Right lobe of liver (tissue), 6 donors: ENCODE data around the gene GJB5. TPM values are rescaled to one million over a fixed set of nuclear protein-coding genes. Genes with fewer than 3 reads are reported as not detected.

Experiments
- ATAC-seq, 4 donors: fragments of 200-7000 bp; cut with Tn5 transposase; one replicate each; pipeline ENCODE4 v1.9.1; 2020; ENCODE audit warnings: mild to moderate bottlenecking in 4 of 4, moderate library complexity in 4 of 4
- DNase-seq, 3 donors: peaks; one replicate each; pipeline ENCODE4 v3.0.0-alpha.2; 2020
- H3K27ac ChIP-seq, 3 donors: fragments of 200-600 bp; one replicate each; pipeline ENCODE4 v1.8.0; 2022
- H3K27me3 ChIP-seq, 2 donors: fragments of 200-600 bp; one replicate each; pipeline ENCODE4 v1.8.0; 2022
- H3K36me3 ChIP-seq, 4 donors: fragments of 200-600 bp; sonication (generic) in 1 of 4; one replicate each; pipeline versions ENCODE4 v1.5.1 to v1.8.0; 2017 to 2022; ENCODE audit warnings: control low read depth in 1 of 4
- H3K4me1 ChIP-seq, 4 donors: fragments of 200-600 bp; sonication (generic) in 1 of 4; one replicate each; pipeline versions ENCODE4 v1.5.1 to v1.8.0; 2017 to 2022; ENCODE audit warnings: control low read depth in 1 of 4
- H3K4me3 ChIP-seq, 3 donors: fragments of 200-600 bp; one replicate each; pipeline ENCODE4 v1.8.0; 2022
- H3K9me3 ChIP-seq, 4 donors: fragments of 200-600 bp; sonication (generic) in 1 of 4; one replicate each; pipeline versions ENCODE4 v1.5.1 to v1.8.0; 2017 to 2022; ENCODE audit warnings: control low read depth in 1 of 4
- CTCF ChIP-seq, 4 donors: fragments of 200-600 bp in 3 of 4; fragments of 450-650 bp in 1 of 4; IDR thresholded peaks; one replicate each; pipeline versions ENCODE4 v1.5.1 to v1.8.0; 2016 to 2022; ENCODE audit warnings: antibody characterized with exemption in 4 of 4, mild to moderate bottlenecking in 2 of 4
- POLR2A ChIP-seq: fragments of 450-650 bp; IDR thresholded peaks from one replicate; pipeline ENCODE4 v1.6.1; 2017; ENCODE audit warnings: antibody characterized with exemption, mild to moderate bottlenecking
- WGBS: methylation state at CpG from one replicate; pipeline ENCODE4 v1.1.6; 2018; ENCODE audit warnings: low coverage, low lambda C conversion rate; ENCODE audit not compliant: insufficient coverage; ENCODE audit errors: missing lambda C conversion rate; 5-methylcytosine and 5-hydroxymethylcytosine counted together
- intact Hi-C, 2 donors: fragments of 100-400 bp; cut with DNase I; formaldehyde crosslinking; loops; one replicate each; pipeline versions ENCODE4 v1.11.2 to v1.14.1; 2022
- long read RNA-seq: library from polyadenylated mRNA; unstranded; transcript quantifications from one replicate; pipeline ENCODE4 v2.0.0, GENCODE V29; 2019
- total RNA-seq, 6 experiments: library from RNA; depleted of rRNA in 2 of 6; stranded (reverse); fragments of >200 nt in 2 of 6; fragmentation: NEBNext Ultra II Directional in 3 of 6; extraction: Animal tissue kit (Norgen Biotek cat#: 25700) in 3 of 6; gene quantifications; one replicate each; pipeline versions ENCODE4 v1.1.0 to v1.2.4, GENCODE V29; 2016 to 2023
- donor health status: DM: no; HTN: yes; CAD: no.
- donor health status: DM: no; HTN: no; CAD: no.
- donor health status: DM: no; HTN: no; CAD: no.
- donor health status: DM: no; HTN: yes; CAD: no.
- donor health status: DM: no; HTN: yes; CAD: no.

Gene GJB5
- not detected for total RNA-seq
- long read RNA-seq = 0 reads

GRCh38 chr1:34754964-34755637 is at the start of gene GJB5:
Gene GJB5 (plus strand): TSS chr1:34755047. CDS start chr1:34757331, 2,284 bp downstream.
- 57% methylated on average over 6 of the region's 13 CpGs for WGBS
- H3K9me3 ChIP-seq = no peaks in the 10 kb centered on the region
- H3K27ac ChIP-seq = no peak within 1 kb of the TSS
- no peak for DNase-seq
- H3K4me1 ChIP-seq = no peaks in the 10 kb centered on the region
- ATAC-seq = no peak
- H3K27me3 ChIP-seq = no peaks in the 10 kb centered on the region
- no peaks in the 10 kb centered on the region for H3K36me3 ChIP-seq
- TF ChIP-seq POLR2A = no peak
- no peak for TF ChIP-seq CTCF (IDR thresholded peaks at IDR 0.05)
- no peak within 1 kb of the TSS for H3K4me3 ChIP-seq
- intact Hi-C loops = no loop called here

GRCh38 chr1:34705077-34705476 is 49.8 kb upstream of the GJB5 start:
- Histone ChIP-seq H3K4me1 (no peaks in the 10 kb centered on the region), H3K9me3 (no peaks in the 10 kb centered on the region), H3K27me3 (no peaks in the 10 kb centered on the region), H3K4me3 (no peak overlapping the region), H3K36me3 (no peaks in the 10 kb centered on the region), H3K27ac (no peak overlapping the region)
- ATAC-seq (no peak), DNase-seq (no peak)
- 28% methylated on average over 3 of the region's 3 CpGs for WGBS
- intact Hi-C loops = no loop called here
- TF ChIP-seq POLR2A (no peak), CTCF (IDR thresholded peaks at IDR 0.05) (no peak)

- DNase-seq (no peak), ATAC-seq (no peak)
- 38% methylated on average over 3 of the region's 4 CpGs for WGBS
- TF ChIP-seq CTCF (IDR thresholded peaks at IDR 0.05) (no peak), POLR2A (no peak)
- Histone ChIP-seq H3K4me1 (no peaks in the 10 kb centered on the region), H3K27me3 (no peaks in the 10 kb centered on the region), H3K27ac (no peak overlapping the region), H3K4me3 (no peak overlapping the region), H3K36me3 (no peaks in the 10 kb centered on the region), H3K9me3 (no peaks in the 10 kb centered on the region)
- intact Hi-C loops = no loop called here
These were observed 46.7 kb upstream of the GJB5 start for GRCh38 chr1:34708106-34708505.

GRCh38 chr1:34709547-34709946 is 45.3 kb upstream of the GJB5 start:
- WGBS = 42% methylated on average over 6 of the region's 6 CpGs
- Histone ChIP-seq H3K27me3 (no peaks in the 10 kb centered on the region), H3K9me3 (no peaks in the 10 kb centered on the region), H3K27ac (no peak overlapping the region), H3K4me3 (no peak overlapping the region), H3K36me3 (no peaks in the 10 kb centered on the region), H3K4me1 (no peaks in the 10 kb centered on the region)
- TF ChIP-seq CTCF (IDR thresholded peaks at IDR 0.05) (no peak), POLR2A (no peak)
- DNase-seq = no peak
- ATAC-seq = no peak
- intact Hi-C loops = no loop called here

GRCh38 chr1:34710812-34711211 is 44.0 kb upstream of the GJB5 start:
- H3K27ac ChIP-seq = no peak overlapping the region
- no peaks in the 10 kb centered on the region for H3K9me3 ChIP-seq
- DNase-seq = no peak
- H3K4me3 ChIP-seq = no peak overlapping the region
- intact Hi-C loops = no loop called here
- no peak for TF ChIP-seq CTCF (IDR thresholded peaks at IDR 0.05)
- no peak for TF ChIP-seq POLR2A
- H3K4me1 ChIP-seq = no peaks in the 10 kb centered on the region
- no peaks in the 10 kb centered on the region for H3K27me3 ChIP-seq
- H3K36me3 ChIP-seq = no peaks in the 10 kb centered on the region
- ATAC-seq = no peak
